ENCODE data around the gene UNG.

GRCh38 chr12:109137055-109137454, 39.7 kb downstream of the UNG start:
- TF ChIP-seq POLR2A (IDR thresholded peaks at IDR 0.05; ENCODE audit: low read depth, low read length) (no peak), CTCF (IDR thresholded peaks at IDR 0.05; ENCODE audit: extremely low read depth in 1 of 2, insufficient read depth in 1 of 2, low read depth in 1 of 2, low read length in 2 of 2) (no peak)

Measured in endothelial cell of umbilical vein (primary cell).